GM21390 (cell line): ENCODE results near the gene MAPKAP1.
"Not testable (repeated sequence)": the region's sequence is repeated elsewhere in the genome, so short reads cannot be mapped to it uniquely, and the experiment has no call there.

Experiments used
- ATAC-seq: cut with Tn5 transposase; IDR thresholded peaks from one replicate; pipeline ENCODE4 v1.9.1; 2021; ENCODE audit not compliant: unreplicated experiment

The MAPKAP1 gene

GRCh38 chr9:125732562-125732961, 25.6 kb upstream of the MAPKAP1 start:
- ATAC-seq: no peak

GRCh38 chr9:125730168-125730567, 23.2 kb upstream of the MAPKAP1 start:
- no peak for ATAC-seq

GRCh38 chr9:125726456-125727132, 19.6 kb upstream of the MAPKAP1 start:
- ATAC-seq: no peak

DNA sequence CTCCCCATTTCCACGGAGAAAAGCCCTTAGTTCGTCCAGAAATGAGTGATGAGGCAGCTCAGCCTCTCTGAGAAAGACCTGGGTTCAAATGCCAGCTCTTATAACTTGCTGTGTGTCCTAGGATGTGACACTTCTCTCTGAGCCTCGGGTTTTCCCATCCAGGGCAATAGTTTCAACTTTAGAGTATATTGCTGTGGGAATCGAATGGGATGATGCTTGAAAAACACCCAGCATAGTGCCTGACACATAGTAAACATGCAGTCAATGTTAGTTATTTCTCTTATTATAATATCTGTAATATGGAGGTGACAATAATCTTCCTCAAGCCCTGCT, 430 bp upstream of the MAPKAP1 start:
- no peak for ATAC-seq

- ATAC-seq: no peak
Observed at GRCh38 chr9:125705893-125706292, 1.1 kb downstream of the MAPKAP1 start.

- no peak for ATAC-seq
Observed at GRCh38 chr9:125703662-125704061, 3.3 kb downstream of the MAPKAP1 start.

DNA sequence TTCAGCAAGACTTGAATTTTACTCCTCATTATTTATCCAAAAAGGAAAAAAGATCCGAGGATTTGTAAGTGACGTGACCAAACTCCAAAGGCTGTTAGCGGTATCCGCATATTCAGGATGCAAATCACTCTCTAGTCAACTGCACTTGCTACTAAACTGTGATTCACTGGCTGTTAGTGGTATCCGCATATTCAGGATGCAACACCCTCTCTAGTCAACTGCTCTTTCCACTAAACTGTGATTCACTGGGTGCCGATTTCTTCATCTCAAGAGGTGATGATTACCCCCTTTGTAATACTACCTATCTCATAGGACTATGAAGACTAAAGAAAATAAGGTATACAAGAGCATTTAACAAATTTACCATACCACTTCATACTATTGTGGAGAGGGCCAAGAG, 5.7 kb downstream of the MAPKAP1 start:
- ATAC-seq: no peak

- peak; percentile 83 for ATAC-seq
Observed at GRCh38 chr9:125700791-125701190, 6.2 kb downstream of the MAPKAP1 start.

GRCh38 chr9:125699870-125700269, 7.1 kb downstream of the MAPKAP1 start:
- no peak for ATAC-seq

DNA sequence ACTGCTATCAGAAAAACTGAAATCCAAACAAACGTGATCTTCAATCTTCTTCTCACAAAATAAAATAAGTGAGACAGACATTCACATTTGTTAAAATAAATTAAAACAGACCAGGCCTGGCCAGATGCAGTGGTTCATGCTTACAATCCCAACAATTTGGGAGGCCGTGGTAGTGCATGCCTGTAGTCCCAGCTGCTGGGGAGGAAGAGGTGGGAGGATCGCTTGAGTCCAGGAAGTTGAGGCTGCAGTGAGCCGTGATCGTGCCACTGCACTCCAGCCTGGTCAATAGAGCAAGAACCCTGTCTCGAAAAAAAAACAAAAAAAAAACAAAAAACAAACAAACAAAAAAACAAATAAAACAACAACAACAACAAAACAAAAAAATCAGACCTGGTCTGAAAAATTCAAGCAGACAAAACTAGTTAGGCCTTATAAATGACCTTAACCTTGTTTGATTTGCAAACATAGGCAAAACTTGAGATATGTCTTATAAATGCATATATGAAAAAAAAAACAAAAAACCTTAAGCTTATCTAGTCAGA, 10.8 kb downstream of the MAPKAP1 start:
- no peak for ATAC-seq

GRCh38 chr9:125695548-125695947, 11.5 kb downstream of the MAPKAP1 start:
- not testable (repeated sequence) for ATAC-seq

DNA sequence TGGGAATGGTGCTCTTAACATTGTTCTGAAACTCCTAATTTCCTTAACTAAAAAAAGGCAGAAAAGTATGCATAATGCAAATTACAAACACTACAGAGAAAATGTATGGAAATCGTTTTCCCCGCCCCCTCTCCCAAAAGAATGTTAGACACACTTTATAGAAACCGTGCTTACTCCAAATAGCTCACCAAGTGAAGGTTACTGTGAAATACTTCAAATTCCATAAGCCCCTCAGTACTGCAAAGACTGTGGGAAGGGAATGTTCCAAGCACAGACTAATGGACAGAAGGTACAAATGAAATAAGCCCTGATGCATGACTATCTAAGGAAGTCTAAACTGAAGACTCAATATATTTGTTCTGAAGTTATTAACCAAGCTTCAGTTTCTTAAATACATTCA, 12.5 kb downstream of the MAPKAP1 start:
- no peak for ATAC-seq

- not testable (repeated sequence) for ATAC-seq
Observed at GRCh38 chr9:125693492-125693891, 13.5 kb downstream of the MAPKAP1 start.

DNA sequence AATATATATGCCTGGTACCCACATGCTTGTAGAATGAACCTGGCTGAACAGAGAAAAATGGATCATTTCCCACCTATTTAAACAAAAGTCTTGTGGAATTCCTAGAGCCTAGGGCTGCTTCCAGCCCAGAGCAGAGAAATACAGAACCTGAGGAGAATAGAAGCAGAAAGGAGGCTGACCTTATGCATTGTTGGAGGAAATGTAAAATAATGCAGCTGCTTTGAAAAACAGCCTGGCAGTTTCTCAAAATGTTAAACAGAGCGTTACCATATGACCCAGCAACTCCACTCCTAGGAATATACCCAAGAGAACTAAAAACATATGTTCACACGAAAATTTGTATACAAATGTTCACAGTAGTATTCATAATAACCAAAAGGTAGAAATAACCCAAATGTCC, 15.1 kb downstream of the MAPKAP1 start:
- ATAC-seq: no peak

GRCh38 chr9:125690679-125691078, 16.3 kb downstream of the MAPKAP1 start:
- no peak for ATAC-seq

DNA sequence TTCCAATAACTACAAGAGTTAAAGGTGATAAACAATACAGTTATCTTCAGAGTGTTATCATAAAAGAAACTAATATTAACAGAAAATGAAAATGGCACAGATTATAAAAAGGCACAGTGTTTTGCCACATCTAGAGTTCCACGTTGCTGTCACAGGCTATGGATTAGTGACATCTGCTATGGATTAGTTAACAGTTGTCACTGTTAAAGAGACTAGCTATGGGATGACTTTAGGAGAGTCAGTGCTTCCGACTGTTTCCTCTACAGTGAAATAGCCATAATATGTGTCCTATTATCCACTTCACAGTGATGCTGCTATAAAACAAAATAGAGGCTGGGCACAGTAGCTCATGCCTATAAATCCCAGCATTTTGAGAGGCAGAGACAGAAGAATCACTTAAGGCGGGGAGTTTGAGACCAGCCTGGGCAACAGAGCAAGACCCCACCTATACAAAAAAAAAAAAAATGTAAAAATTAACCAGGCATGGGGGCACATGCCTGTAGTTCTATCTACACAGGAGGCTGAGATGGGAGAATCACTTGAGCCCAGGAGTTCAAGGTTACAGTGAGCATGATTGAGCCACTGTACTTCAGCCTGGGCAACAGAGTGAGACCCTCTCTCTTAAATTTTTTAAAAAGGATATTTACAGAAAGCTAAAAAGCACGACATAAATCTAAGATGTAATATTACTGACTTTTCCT, 19.7 kb downstream of the MAPKAP1 start:
- ATAC-seq: no peak

- ATAC-seq: no peak
Observed at GRCh38 chr9:125685167-125685566, 21.8 kb downstream of the MAPKAP1 start.

GRCh38 chr9:125683486-125683885, 23.5 kb downstream of the MAPKAP1 start:
- no peak for ATAC-seq

DNA sequence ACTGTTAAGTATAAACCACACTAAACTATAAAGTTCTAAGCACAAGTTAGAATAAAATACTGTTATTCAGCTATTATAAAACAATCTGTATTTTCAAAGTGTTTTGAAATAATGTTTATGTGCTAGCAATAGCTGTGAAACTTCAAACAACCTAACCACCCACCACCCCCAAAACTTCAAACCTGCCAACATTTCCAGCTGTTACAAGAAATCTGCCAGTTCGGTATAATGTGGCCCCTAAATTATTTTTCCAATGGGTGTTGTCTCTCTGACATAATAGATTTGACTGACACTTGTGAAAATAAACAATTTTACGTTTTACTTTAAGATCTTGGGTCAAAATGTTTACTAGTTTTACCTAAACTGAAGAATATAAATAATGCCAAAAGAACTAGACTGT, 24.7 kb downstream of the MAPKAP1 start:
- no peak for ATAC-seq

- ATAC-seq: no peak
Observed at GRCh38 chr9:125681657-125682056, 25.4 kb downstream of the MAPKAP1 start.

GRCh38 chr9:125681086-125681622, 25.9 kb downstream of the MAPKAP1 start:
- no peak for ATAC-seq

DNA sequence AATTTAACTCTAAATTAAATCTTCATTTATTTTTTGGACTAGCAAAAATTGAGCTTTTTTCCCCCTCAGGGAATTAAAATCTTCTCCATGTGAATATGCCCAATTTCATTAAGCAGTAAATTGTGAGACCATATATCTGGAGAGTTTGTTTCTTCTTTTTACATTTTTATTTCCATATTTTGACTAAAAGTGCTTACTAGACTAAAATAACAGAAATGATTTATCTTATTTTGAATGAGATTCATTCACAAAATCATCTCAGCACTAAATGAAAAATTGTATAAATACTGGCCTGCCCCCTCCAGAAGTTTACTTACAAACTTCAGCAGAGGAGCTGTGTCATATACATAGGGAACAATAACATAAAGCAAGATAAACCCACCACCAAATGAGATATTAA, 26.6 kb downstream of the MAPKAP1 start:
- no peak for ATAC-seq
